Uterus (tissue), 4 donors: Measurements from ENCODE around the gene ATOSA. TPM values are rescaled to one million over a fixed set of nuclear protein-coding genes. Genes with fewer than 3 reads are reported as not detected.

ENCODE experiments used
- DNase-seq, 2 donors: peaks; one replicate each; pipeline ENCODE4 v3.0.0-alpha.2; 2019 to 2020
- H3K27ac ChIP-seq, 2 donors: fragments of 200-600 bp; sonication (generic); 1 replicate in 1 of 2; 2 replicates in 1 of 2; pipeline ENCODE4 v1.5.1; 2016 to 2018
- H3K27me3 ChIP-seq, 2 donors: fragments of 200-600 bp; sonication (generic); one replicate each; pipeline ENCODE4 v1.5.1; 2018 to 2019; ENCODE audit warnings: control low read depth in 1 of 2
- H3K36me3 ChIP-seq, 2 donors: fragments of 200-600 bp; sonication (generic); one replicate each; pipeline ENCODE4 v1.5.1; 2019; ENCODE audit warnings: control low read depth in 1 of 2
- H3K4me1 ChIP-seq, 2 donors: fragments of 200-600 bp; sonication (generic); one replicate each; pipeline ENCODE4 v1.5.1; 2018 to 2019; ENCODE audit warnings: control low read depth in 1 of 2
- H3K4me3 ChIP-seq, 2 donors: fragments of 200-600 bp; sonication (generic); 1 replicate in 1 of 2; 2 replicates in 1 of 2; pipeline ENCODE4 v1.5.1; 2018 to 2019; ENCODE audit warnings: mild to moderate bottlenecking in 1 of 2
- H3K9me3 ChIP-seq, 2 donors: fragments of 200-600 bp; sonication (generic); one replicate each; pipeline ENCODE4 v1.5.1; 2019; ENCODE audit warnings: control low read depth in 1 of 2
- POLR2A ChIP-seq, 2 donors: fragments of 450-650 bp; IDR thresholded peaks; one replicate each; pipeline ENCODE4 v1.6.1; 2016; ENCODE audit warnings: antibody characterized with exemption in 2 of 2, mild to moderate bottlenecking in 1 of 2, moderate library complexity in 1 of 2
- intact Hi-C: fragments of 100-400 bp; cut with DNase I; formaldehyde crosslinking; loops from one replicate; pipeline ENCODE4 v1.15.1; 2023; ENCODE audit warnings: low total_unique reads
- total RNA-seq, 4 donors: library from RNA; depleted of rRNA in 3 of 4; stranded (reverse); fragments of >200 nt in 3 of 4; gene quantifications; one replicate each; pipeline versions ENCODE4 v1.1.0 to v1.2.4, GENCODE V29; 2014 to 2023
- TF ChIP-seq, protein P1 (sequence below), 4 experiments: fragments of 200-600 bp in 2 of 4; fragments of 450-650 bp in 2 of 4; sonication (generic) in 2 of 4; IDR thresholded peaks; one replicate each; pipeline ENCODE4 v1.5.1; 2016 to 2019; ENCODE audit warnings: antibody characterized with exemption in 4 of 4, mild to moderate bottlenecking in 2 of 4, moderate library complexity in 1 of 4
- donor health status: DM: yes; HTN: yes; CAD: no.

The ATOSA gene
- total RNA-seq, 4 donors from 2014 or later: 45.0 to 114 (median 78.9) TPM

DNA sequence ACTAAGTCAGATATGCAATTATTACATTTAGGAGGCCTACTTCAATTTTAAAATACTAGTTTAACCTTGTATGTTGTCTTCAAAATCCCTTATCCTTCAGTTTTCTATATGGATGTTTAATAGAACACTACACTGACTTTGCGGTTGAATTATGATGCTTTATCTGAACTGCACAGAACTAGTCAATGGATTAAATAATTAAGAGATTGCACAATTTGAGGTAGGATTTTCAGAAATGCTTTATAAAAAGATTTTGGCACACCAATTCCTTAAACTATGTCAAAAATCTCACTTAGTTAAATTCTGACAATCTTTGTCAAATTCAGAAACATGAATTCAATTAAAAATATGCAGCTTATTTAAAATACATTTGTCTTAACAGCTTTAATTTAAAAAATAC, 28.1 kb downstream of the ATOSA start:
- H3K27ac ChIP-seq: peak overlapping the region in 1 of 2 donors; percentile 84
- no peak for DNase-seq
- no peak overlapping the region for H3K4me3 ChIP-seq
- no peaks in the 10 kb centered on the region for H3K27me3 ChIP-seq
- intact Hi-C loops: no loop called here
- H3K9me3 ChIP-seq: no peaks in the 10 kb centered on the region
- TF ChIP-seq, protein P1, sequence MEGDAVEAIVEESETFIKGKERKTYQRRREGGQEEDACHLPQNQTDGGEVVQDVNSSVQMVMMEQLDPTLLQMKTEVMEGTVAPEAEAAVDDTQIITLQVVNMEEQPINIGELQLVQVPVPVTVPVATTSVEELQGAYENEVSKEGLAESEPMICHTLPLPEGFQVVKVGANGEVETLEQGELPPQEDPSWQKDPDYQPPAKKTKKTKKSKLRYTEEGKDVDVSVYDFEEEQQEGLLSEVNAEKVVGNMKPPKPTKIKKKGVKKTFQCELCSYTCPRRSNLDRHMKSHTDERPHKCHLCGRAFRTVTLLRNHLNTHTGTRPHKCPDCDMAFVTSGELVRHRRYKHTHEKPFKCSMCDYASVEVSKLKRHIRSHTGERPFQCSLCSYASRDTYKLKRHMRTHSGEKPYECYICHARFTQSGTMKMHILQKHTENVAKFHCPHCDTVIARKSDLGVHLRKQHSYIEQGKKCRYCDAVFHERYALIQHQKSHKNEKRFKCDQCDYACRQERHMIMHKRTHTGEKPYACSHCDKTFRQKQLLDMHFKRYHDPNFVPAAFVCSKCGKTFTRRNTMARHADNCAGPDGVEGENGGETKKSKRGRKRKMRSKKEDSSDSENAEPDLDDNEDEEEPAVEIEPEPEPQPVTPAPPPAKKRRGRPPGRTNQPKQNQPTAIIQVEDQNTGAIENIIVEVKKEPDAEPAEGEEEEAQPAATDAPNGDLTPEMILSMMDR (IDR thresholded peaks at IDR 0.05): no peak
- no peak for TF ChIP-seq POLR2A (IDR thresholded peaks at IDR 0.05)
- H3K36me3 ChIP-seq: no peaks in the 10 kb centered on the region
- no peaks in the 10 kb centered on the region for H3K4me1 ChIP-seq

DNA sequence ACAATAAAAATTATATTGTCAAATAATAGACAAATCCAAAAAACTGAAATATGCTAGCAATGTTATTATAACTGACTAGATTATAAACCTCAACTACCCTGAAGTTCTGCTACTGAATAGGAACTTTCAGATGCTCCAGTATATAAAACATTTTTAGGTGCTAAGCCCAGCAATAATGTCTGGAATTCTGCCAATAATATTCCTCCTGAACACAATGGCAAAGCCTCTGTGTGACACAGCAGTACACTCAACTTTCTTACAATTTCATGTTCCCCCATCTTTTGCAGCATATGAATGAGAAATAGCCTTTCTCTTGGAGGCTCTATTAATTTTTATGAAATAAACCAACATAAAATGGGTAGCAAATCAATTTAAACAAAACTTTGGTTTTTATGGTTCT, 29.5 kb downstream of the ATOSA start:
- Histone ChIP-seq H3K4me1 (no peaks in the 10 kb centered on the region), H3K27ac (no peak overlapping the region), H3K36me3 (no peaks in the 10 kb centered on the region), H3K27me3 (no peaks in the 10 kb centered on the region), H3K4me3 (no peak overlapping the region), H3K9me3 (no peaks in the 10 kb centered on the region)
- intact Hi-C loops: no loop called here
- DNase-seq: no peak
- TF ChIP-seq POLR2A (IDR thresholded peaks at IDR 0.05): no peak
- TF ChIP-seq, protein P1 (IDR thresholded peaks at IDR 0.05): no peak

DNA sequence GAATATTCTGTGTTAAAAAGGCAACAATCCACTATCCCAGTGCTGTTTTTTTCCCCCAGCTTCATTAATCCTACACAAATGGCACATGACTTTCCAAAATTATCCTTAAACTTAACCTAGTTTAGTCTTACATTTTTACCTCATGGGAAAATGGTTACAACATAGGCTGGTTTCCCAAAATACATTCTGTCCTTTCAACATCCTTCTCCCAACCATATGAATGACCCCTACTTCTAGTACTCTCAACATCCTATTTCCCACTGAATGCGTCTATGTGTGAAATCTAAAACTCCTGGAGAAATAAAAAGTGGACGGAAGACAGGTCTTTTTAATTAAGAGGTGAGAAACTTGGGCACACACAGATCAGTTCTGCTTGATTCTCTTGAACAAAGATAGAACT, 33.3 kb downstream of the ATOSA start:
- no peaks in the 10 kb centered on the region for H3K36me3 ChIP-seq
- no peak overlapping the region for H3K4me3 ChIP-seq
- H3K27me3 ChIP-seq: no peaks in the 10 kb centered on the region
- DNase-seq: no peak
- intact Hi-C loops: no loop called here
- H3K9me3 ChIP-seq: no peaks in the 10 kb centered on the region
- peaks cover 0 to 5% of the 10 kb centered on the region in 2 donors for H3K4me1 ChIP-seq
- TF ChIP-seq, protein P1 (IDR thresholded peaks at IDR 0.05): no peak
- TF ChIP-seq POLR2A (IDR thresholded peaks at IDR 0.05): no peak
- no peak overlapping the region for H3K27ac ChIP-seq

DNA sequence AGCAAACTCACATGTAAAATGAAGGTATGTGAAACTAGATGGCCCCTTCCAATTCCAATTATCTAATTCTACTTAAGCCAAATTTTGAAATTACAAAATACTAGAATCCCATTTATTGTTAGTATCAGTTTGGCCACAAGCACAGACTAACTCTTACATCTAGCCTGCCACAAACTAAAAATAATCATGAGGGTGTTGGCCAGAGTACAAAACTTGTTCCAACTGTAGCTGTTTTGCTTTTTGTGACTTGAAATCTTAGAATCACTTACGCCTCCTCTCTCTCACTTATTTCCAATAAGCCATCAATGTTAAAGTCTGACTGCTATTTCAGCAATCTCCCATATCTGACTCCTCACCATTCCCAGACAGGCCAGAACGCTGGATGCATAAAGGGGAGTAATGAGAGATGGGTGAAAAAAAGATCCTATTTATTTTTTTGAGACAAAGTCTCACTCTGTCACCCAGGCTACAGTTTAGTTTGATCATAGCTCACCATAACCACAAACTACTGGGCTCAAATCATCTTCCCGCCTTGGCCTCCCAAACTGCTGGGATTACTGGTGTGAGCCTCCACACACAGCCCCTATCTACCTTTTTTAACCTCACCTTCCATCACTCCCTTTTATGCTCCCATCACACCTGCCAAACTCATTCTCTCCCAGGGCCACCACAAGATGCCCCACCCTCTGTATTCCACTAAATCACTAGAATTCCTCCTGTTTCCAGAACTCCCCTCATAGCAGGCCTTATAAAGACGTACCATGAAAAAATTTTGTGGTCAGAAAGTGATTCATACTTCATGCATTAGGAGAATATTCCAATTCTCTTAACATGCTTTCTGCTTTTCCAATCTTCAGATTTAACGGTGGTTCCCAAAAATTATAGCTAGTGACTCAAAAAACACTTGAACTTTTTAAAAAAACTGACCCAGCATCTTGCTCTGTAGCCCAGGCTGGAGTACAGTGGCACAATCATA, 36.5 kb downstream of the ATOSA start:
- Histone ChIP-seq H3K27me3 (no peaks in the 10 kb centered on the region), H3K9me3 (no peaks in the 10 kb centered on the region), H3K36me3 (no peaks in the 10 kb centered on the region), H3K4me1 (peaks cover 0 to 5% of the 10 kb centered on the region in 2 donors), H3K27ac (peak overlapping the region in 1 of 2 donors; percentile 57), H3K4me3 (no peak overlapping the region)
- intact Hi-C loops: no loop called here
- no peak for TF ChIP-seq POLR2A (IDR thresholded peaks at IDR 0.05)
- TF ChIP-seq, protein P1 (IDR thresholded peaks at IDR 0.05): no peak
- no peak for DNase-seq

DNA sequence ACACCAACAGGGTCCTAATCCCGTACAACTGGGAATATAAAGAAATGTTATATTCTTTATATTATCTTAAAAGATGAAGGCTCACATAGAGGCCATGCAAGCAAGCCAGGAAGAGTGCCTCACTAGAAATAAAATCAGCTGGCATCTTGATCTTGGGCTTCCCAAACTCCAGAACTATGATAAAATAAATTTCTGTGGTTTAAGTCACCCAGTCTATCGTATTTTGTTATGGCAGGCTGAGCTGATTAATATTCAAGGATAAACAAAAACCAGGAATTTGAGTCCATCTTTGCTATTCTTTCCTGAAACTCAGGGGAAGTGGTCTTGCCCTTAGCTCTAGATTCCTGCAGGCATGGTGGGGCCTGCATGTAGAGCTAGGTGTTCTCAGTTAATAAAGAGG, 42.7 kb downstream of the ATOSA start:
- Histone ChIP-seq H3K27me3 (no peaks in the 10 kb centered on the region), H3K4me3 (no peak overlapping the region), H3K4me1 (no peaks in the 10 kb centered on the region), H3K36me3 (no peaks in the 10 kb centered on the region), H3K27ac (no peak overlapping the region), H3K9me3 (no peaks in the 10 kb centered on the region)
- no peak for DNase-seq
- TF ChIP-seq, protein P1 (IDR thresholded peaks at IDR 0.05): no peak
- no peak for TF ChIP-seq POLR2A (IDR thresholded peaks at IDR 0.05)
- intact Hi-C loops: no loop called here
